Common myeloid progenitor, CD34-positive (primary cell): ENCODE results near the gene KRT32.

Experiments
- CTCF ChIA-PET: fragments of 350-600 bp; sonication (Branson Sonifier 250); formaldehyde crosslinking; loops from one replicate; lab custom pipeline; 2021; ENCODE audit warnings: antibody characterized with exemption; lab: Charles Lee
- POLR2A ChIA-PET: fragments of 350-600 bp; sonication (Branson Sonifier 250); formaldehyde crosslinking; loops from one replicate; lab custom pipeline; 2021; ENCODE audit warnings: antibody characterized with exemption; lab: Charles Lee
- DNase-seq, 3 donors: peaks; one replicate each; pipeline versions ENCODE4 v3.0.0 to v3.0.0-alpha.2; 2013
- H3K27ac ChIP-seq, 2 experiments: 1 replicate in 1 of 2; 2 replicates in 1 of 2; pipeline ENCODE4 v1.7.0; 2013; ENCODE audit warnings: inconsistent platforms in 2 of 2, low read length in 2 of 2, mild to moderate bottlenecking in 2 of 2, low read depth in 1 of 2, moderate library complexity in 1 of 2; ENCODE audit not compliant: severe bottlenecking in 2 of 2, insufficient read depth in 1 of 2, poor library complexity in 1 of 2
- H3K27me3 ChIP-seq, 5 experiments: replicated peaks in 2 of 5; 1 replicate in 3 of 5; 2 replicates in 2 of 5; pipeline versions ENCODE4 v1.6.1 to v1.7.0; 2013; ENCODE audit warnings: low read length in 4 of 5, mild to moderate bottlenecking in 2 of 5, moderate library complexity in 2 of 5, inconsistent platforms in 1 of 5; ENCODE audit not compliant: insufficient read depth in 5 of 5, control insufficient read depth in 4 of 5
- H3K36me3 ChIP-seq, 4 experiments: 1 replicate in 2 of 4; 2 replicates in 2 of 4; pipeline versions ENCODE4 v1.6.1 to v1.7.0; 2013; ENCODE audit warnings: low read length in 3 of 4, control low read depth in 1 of 4, mild to moderate bottlenecking in 1 of 4; ENCODE audit not compliant: control insufficient read depth in 4 of 4, insufficient read depth in 4 of 4
- H3K4me1 ChIP-seq, 4 experiments: 1 replicate in 3 of 4; 2 replicates in 1 of 4; pipeline versions ENCODE4 v1.6.1 to v1.7.1; 2013; ENCODE audit warnings: low read length in 3 of 4, mild to moderate bottlenecking in 3 of 4, control low read depth in 1 of 4, inconsistent platforms in 1 of 4, moderate library complexity in 1 of 4; ENCODE audit not compliant: control insufficient read depth in 4 of 4, insufficient read depth in 4 of 4; ENCODE audit errors: control extremely low read depth in 1 of 4
- H3K4me3 ChIP-seq, 7 experiments: 1 replicate in 4 of 7; 2 replicates in 3 of 7; pipeline versions ENCODE4 v1.5.1 to v1.7.0; 2013; ENCODE audit warnings: mild to moderate bottlenecking in 7 of 7, low read length in 6 of 7, moderate library complexity in 6 of 7, inconsistent platforms in 2 of 7, low read depth in 2 of 7, control low read depth in 1 of 7; ENCODE audit not compliant: insufficient read depth in 4 of 7, control insufficient read depth in 1 of 7; ENCODE audit errors: extremely low read depth in 1 of 7
- H3K9me3 ChIP-seq, 5 experiments: 1 replicate in 4 of 5; 2 replicates in 1 of 5; pipeline versions ENCODE4 v1.6.1 to v1.7.1; 2013; ENCODE audit warnings: low read length in 4 of 5, mild to moderate bottlenecking in 2 of 5, inconsistent platforms in 1 of 5, low read depth in 1 of 5, moderate library complexity in 1 of 5; ENCODE audit not compliant: control insufficient read depth in 4 of 5, insufficient read depth in 2 of 5; ENCODE audit errors: control extremely low read depth in 1 of 5
- WGBS: methylation state at CpG from one replicate; pipeline ENCODE4 v1.1.5; 2013; ENCODE audit not compliant: insufficient coverage; 5-methylcytosine and 5-hydroxymethylcytosine counted together

The KRT32 gene

GRCh38 chr17:41478237-41478636, 11.1 kb upstream of the KRT32 start:
- Histone ChIP-seq H3K27ac (no peak overlapping the region), H3K4me1 (no peaks in the 10 kb centered on the region), H3K27me3 (peaks cover 0 to 2% (median 0%) of the 10 kb centered on the region in 5 experiments), H3K9me3 (peaks cover 0 to 2% (median 0%) of the 10 kb centered on the region in 5 experiments), H3K4me3 (no peak overlapping the region), H3K36me3 (no peaks in the 10 kb centered on the region)
- POLR2A ChIA-PET, result no interaction called here
- CTCF ChIA-PET, result interaction anchor here (0.7 kb wide), 2 partner anchors 16 to 51 kb away, joined by 3 read pairs; no protein-coding TSS in a partner anchor
- WGBS, result 100% methylated on average over 6 of the region's 8 CpGs
- no peak for DNase-seq

GRCh38 chr17:41476866-41477815, 10.0 kb upstream of the KRT32 start:
- no peaks in the 10 kb centered on the region for H3K36me3 ChIP-seq
- H3K9me3 ChIP-seq, result peaks cover 0 to 4% (median 2%) of the 10 kb centered on the region in 5 experiments
- POLR2A ChIA-PET, result no interaction called here
- H3K4me1 ChIP-seq, result no peaks in the 10 kb centered on the region
- WGBS, result 94% methylated on average over 12 of the region's 22 CpGs
- H3K27me3 ChIP-seq, result peaks cover 0 to 2% (median 0%) of the 10 kb centered on the region in 5 experiments
- no peak for DNase-seq
- H3K27ac ChIP-seq, result no peak overlapping the region
- no peak overlapping the region for H3K4me3 ChIP-seq
- CTCF ChIA-PET, result no interaction called here

GRCh38 chr17:41475421-41475820, 8.2 kb upstream of the KRT32 start:
- POLR2A ChIA-PET, result no interaction called here
- H3K4me3 ChIP-seq, result no peak overlapping the region
- peaks cover 0 to 15% (median 4%) of the 10 kb centered on the region in 5 experiments for H3K9me3 ChIP-seq
- CTCF ChIA-PET, result no interaction called here
- DNase-seq, result no peak
- 95% methylated on average over 3 of the region's 4 CpGs for WGBS
- H3K27ac ChIP-seq, result no peak overlapping the region
- no peaks in the 10 kb centered on the region for H3K4me1 ChIP-seq
- no peaks in the 10 kb centered on the region for H3K36me3 ChIP-seq
- peaks cover 0 to 1% (median 0%) of the 10 kb centered on the region in 5 experiments for H3K27me3 ChIP-seq

GRCh38 chr17:41474863-41475262, 7.7 kb upstream of the KRT32 start:
- CTCF ChIA-PET, result no interaction called here
- POLR2A ChIA-PET, result no interaction called here

GRCh38 chr17:41468346-41468745, 1.2 kb upstream of the KRT32 start:
- Histone ChIP-seq H3K27me3 (peaks cover 0 to 6% (median 2%) of the 10 kb centered on the region in 5 experiments), H3K27ac (no peak overlapping the region), H3K4me3 (no peak overlapping the region), H3K4me1 (no peaks in the 10 kb centered on the region), H3K36me3 (no peaks in the 10 kb centered on the region), H3K9me3 (peaks cover 1 to 25% (median 11%) of the 10 kb centered on the region in 5 experiments)
- no peak for DNase-seq
- ChIA-PET CTCF (no interaction called here), POLR2A (no interaction called here)

More at GRCh38 chr17:41474863-41475262, 7.7 kb upstream of the KRT32 start:
- H3K9me3 ChIP-seq, result peaks cover 0 to 15% (median 4%) of the 10 kb centered on the region in 5 experiments
- H3K4me1 ChIP-seq, result no peaks in the 10 kb centered on the region
- no peak for DNase-seq
- no peaks in the 10 kb centered on the region for H3K36me3 ChIP-seq
- no peak overlapping the region for H3K27ac ChIP-seq
- 82% methylated on average over 7 of the region's 8 CpGs for WGBS
- peaks cover 0 to 1% (median 0%) of the 10 kb centered on the region in 5 experiments for H3K27me3 ChIP-seq
- H3K4me3 ChIP-seq, result no peak overlapping the region

GRCh38 chr17:41467561-41467960, 375 bp upstream of the KRT32 start:
- CTCF ChIA-PET, result no interaction called here
- 71% methylated on average over 4 of the region's 4 CpGs for WGBS

GRCh38 chr17:41464682-41465081, 2.5 kb downstream of the KRT32 start:
- DNase-seq, result no peak
- 86% methylated on average over 6 of the region's 6 CpGs for WGBS
- H3K27ac ChIP-seq, result no peak overlapping the region

More at GRCh38 chr17:41467561-41467960, 375 bp upstream of the KRT32 start:
- no peak overlapping the region for H3K4me3 ChIP-seq
- POLR2A ChIA-PET, result no interaction called here
- H3K4me1 ChIP-seq, result no peaks in the 10 kb centered on the region
- peaks cover 0 to 6% (median 2%) of the 10 kb centered on the region in 5 experiments for H3K27me3 ChIP-seq
- no peaks in the 10 kb centered on the region for H3K36me3 ChIP-seq
- no peak overlapping the region for H3K27ac ChIP-seq
- peaks cover 1 to 25% (median 8%) of the 10 kb centered on the region in 5 experiments for H3K9me3 ChIP-seq
- DNase-seq, result no peak

More at GRCh38 chr17:41464682-41465081, 2.5 kb downstream of the KRT32 start:
- Histone ChIP-seq H3K4me3 (no peak overlapping the region), H3K36me3 (no peaks in the 10 kb centered on the region), H3K4me1 (no peaks in the 10 kb centered on the region), H3K27me3 (peaks cover 0 to 6% (median 2%) of the 10 kb centered on the region in 5 experiments), H3K9me3 (peaks cover 0 to 12% (median 4%) of the 10 kb centered on the region in 5 experiments)
- CTCF ChIA-PET, result interaction anchor here (0.7 kb wide), 1 partner anchor 147 kb away, joined by 3 read pairs; no protein-coding TSS in a partner anchor
- POLR2A ChIA-PET, result no interaction called here
